Keratinocyte (primary cell): ENCODE measurements around the gene NXN. TPM values are rescaled to one million over a fixed set of nuclear protein-coding genes. Genes with fewer than 3 reads are reported as not detected.

Experiments
- DNase-seq: peaks from one replicate; pipeline ENCODE4 v3.0.0-alpha.2; 2011; ENCODE audit warnings: low read depth, missing footprints, low spot score
- FAIRE-seq: peaks from 2 replicates; lab custom pipeline; 2011; peaks lifted over from hg19 to GRCh38; lab: Jason Lieb, UNC
- H2AFZ ChIP-seq: 2 replicates; pipeline ENCODE4 v1.6.0; 2012; ENCODE audit warnings: low read length, control low read depth, inconsistent platforms; ENCODE audit not compliant: control insufficient read depth
- H3K27ac ChIP-seq: 2 replicates; pipeline ENCODE4 v1.5.1; 2011; ENCODE audit warnings: low read length; ENCODE audit not compliant: control insufficient read depth, insufficient read depth
- H3K27me3 ChIP-seq: 3 replicates; pipeline ENCODE4 v1.6.0; 2011; ENCODE audit warnings: low read length; ENCODE audit not compliant: control insufficient read depth, insufficient read depth; ENCODE audit errors: extremely low read depth
- H3K36me3 ChIP-seq, 2 experiments: 2 replicates in 1 of 2; 3 replicates in 1 of 2; pipeline ENCODE4 v1.5.1; 2011; ENCODE audit warnings: low read length in 2 of 2, mild to moderate bottlenecking in 1 of 2; ENCODE audit not compliant: control insufficient read depth in 2 of 2, insufficient read depth in 2 of 2; ENCODE audit errors: extremely low read depth in 1 of 2
- H3K4me1 ChIP-seq: 3 replicates; pipeline ENCODE4 v1.5.1; 2011; ENCODE audit warnings: low read length; ENCODE audit not compliant: control insufficient read depth, insufficient read depth; ENCODE audit errors: extremely low read depth
- H3K4me2 ChIP-seq: 3 replicates; pipeline ENCODE4 v1.6.0; 2011; ENCODE audit warnings: low read depth, low read length; ENCODE audit not compliant: control insufficient read depth, insufficient read depth; ENCODE audit errors: extremely low read depth
- H3K4me3 ChIP-seq, 3 experiments: fragments of 200-600 bp in 1 of 3; sonication (generic) in 1 of 3; 2 replicates in 2 of 3; 3 replicates in 1 of 3; pipeline ENCODE4 v1.5.1; 2011 to 2016; ENCODE audit warnings: low read length in 3 of 3, mild to moderate bottlenecking in 3 of 3, control low read depth in 2 of 3, inconsistent platforms in 1 of 3, low read depth in 1 of 3, mixed read lengths in 1 of 3, mixed run types in 1 of 3, moderate library complexity in 1 of 3; ENCODE audit not compliant: control insufficient read depth in 2 of 3, insufficient read depth in 2 of 3; ENCODE audit errors: extremely low read depth in 1 of 3
- H3K79me2 ChIP-seq: 2 replicates; pipeline ENCODE4 v1.6.0; 2012; ENCODE audit warnings: low read length; ENCODE audit not compliant: control insufficient read depth, insufficient read depth
- H3K9ac ChIP-seq: 3 replicates; pipeline ENCODE4 v1.6.0; 2011; ENCODE audit warnings: low read length; ENCODE audit not compliant: control insufficient read depth, insufficient read depth; ENCODE audit errors: extremely low read depth
- H3K9me1 ChIP-seq: 3 replicates; pipeline ENCODE4 v1.6.0; 2011; ENCODE audit warnings: low read length; ENCODE audit not compliant: control insufficient read depth, insufficient read depth; ENCODE audit errors: extremely low read depth
- H3K9me3 ChIP-seq: 2 replicates; pipeline ENCODE4 v1.5.1; 2012; ENCODE audit warnings: low read depth, low read length; ENCODE audit not compliant: control insufficient read depth
- H4K20me1 ChIP-seq: 3 replicates; pipeline ENCODE4 v1.6.0; 2011; ENCODE audit warnings: low read length; ENCODE audit not compliant: control insufficient read depth, insufficient read depth; ENCODE audit errors: extremely low read depth
- EZH2 ChIP-seq: IDR thresholded peaks from one replicate; pipeline ENCODE4 v1.6.1; 2012; ENCODE audit warnings: inconsistent platforms, mild to moderate bottlenecking, low read length, moderate library complexity
- dilution Hi-C: fragments of 300-500 bp; cut with MboI; formaldehyde crosslinking; loops from one replicate; pipeline ENCODE4 v1.7.0; 2020; ENCODE audit warnings: low sequenced_read_pairs; ENCODE audit not compliant: extremely low pct_ligation_motif_present
- polyA plus RNA-seq, 5 experiments: library from polyadenylated mRNA; depleted of rRNA in 3 of 5; stranded (reverse) in 3 of 5; stranded (forward) in 1 of 5; unstranded in 1 of 5; fragments of >200 nt; gene quantifications; 1 replicate in 1 of 5; 2 replicates in 3 of 5; 3 replicates in 1 of 5; pipeline versions ENCODE4 v1.2.1 to v1.2.3, GENCODE V29; 2011 to 2012; ENCODE audit warnings: missing spikeins in 2 of 5, low read depth in 1 of 5, low replicate concordance in 1 of 5
- TF ChIP-seq, protein P1 (sequence below), 3 experiments: IDR thresholded peaks in 1 of 3; conservative IDR thresholded peaks in 1 of 3; optimal IDR thresholded peaks in 1 of 3; 2 replicates in 2 of 3; 3 replicates in 1 of 3; pipeline versions ENCODE3 to v1.5.1; 2011; ENCODE audit warnings: low read length in 3 of 3, mild to moderate bottlenecking in 3 of 3, moderate library complexity in 2 of 3, control low read depth in 1 of 3, inconsistent platforms in 1 of 3; ENCODE audit not compliant: insufficient read depth in 2 of 3; ENCODE audit errors: extremely low read depth in 1 of 3

The NXN gene
- polyA plus RNA-seq, 1 donor (not counting 4 experiments of a cell fraction or from before 2014, with no cell fraction given), result 94.4 TPM

DNA sequence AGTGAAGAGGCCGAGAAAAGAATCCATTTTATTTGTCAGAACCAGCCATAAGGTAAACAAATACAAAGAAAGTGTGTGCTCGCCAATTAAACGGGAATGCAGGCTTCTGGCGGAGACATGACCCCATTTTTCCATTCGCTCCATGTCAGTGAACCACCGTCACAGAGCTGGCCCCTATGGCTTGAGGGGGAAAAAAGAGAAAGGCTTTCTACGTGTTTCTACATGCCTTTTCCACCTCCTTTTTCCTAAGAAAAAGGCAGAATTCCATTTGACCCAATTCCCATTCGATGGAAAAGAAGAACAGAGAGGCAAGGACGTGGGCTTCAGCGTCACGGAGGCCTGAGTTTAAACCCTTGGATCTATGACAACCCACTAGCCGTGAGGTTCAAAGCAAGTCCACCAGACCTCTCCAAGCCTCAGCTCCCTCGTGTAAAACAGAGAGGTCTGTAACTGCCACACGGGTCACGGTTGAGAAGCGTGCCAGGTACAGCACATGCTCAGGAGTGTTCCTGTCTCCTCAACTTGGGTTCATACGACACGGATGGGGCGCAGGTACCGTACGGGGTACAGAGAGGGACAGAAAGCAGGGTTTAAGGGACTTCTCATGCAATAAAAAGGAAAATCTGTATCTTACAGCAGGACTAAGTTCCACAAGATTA lies 91.9 kb downstream of the NXN start:
- dilution Hi-C loops, result no loop called here
- TF ChIP-seq, protein P1, sequence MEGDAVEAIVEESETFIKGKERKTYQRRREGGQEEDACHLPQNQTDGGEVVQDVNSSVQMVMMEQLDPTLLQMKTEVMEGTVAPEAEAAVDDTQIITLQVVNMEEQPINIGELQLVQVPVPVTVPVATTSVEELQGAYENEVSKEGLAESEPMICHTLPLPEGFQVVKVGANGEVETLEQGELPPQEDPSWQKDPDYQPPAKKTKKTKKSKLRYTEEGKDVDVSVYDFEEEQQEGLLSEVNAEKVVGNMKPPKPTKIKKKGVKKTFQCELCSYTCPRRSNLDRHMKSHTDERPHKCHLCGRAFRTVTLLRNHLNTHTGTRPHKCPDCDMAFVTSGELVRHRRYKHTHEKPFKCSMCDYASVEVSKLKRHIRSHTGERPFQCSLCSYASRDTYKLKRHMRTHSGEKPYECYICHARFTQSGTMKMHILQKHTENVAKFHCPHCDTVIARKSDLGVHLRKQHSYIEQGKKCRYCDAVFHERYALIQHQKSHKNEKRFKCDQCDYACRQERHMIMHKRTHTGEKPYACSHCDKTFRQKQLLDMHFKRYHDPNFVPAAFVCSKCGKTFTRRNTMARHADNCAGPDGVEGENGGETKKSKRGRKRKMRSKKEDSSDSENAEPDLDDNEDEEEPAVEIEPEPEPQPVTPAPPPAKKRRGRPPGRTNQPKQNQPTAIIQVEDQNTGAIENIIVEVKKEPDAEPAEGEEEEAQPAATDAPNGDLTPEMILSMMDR (optimal IDR thresholded peaks at IDR 0.05 in 1 of 3, IDR thresholded peaks at IDR 0.05 in 1 of 3, conservative IDR thresholded peaks at IDR 0.05 in 1 of 3; ENCODE audit: extremely low read depth in 1 of 3, insufficient read depth in 2 of 3, low read length in 3 of 3), result no peak
- TF ChIP-seq EZH2, result no peak
- Histone ChIP-seq H3K9me3 (no peaks in the 10 kb centered on the region), H4K20me1 (peaks cover 11% of the 10 kb centered on the region), H3K27me3 (no peaks in the 10 kb centered on the region), H3K4me3 (no peak overlapping the region), H3K4me2 (no peak overlapping the region), H3K4me1 (peaks cover 14% of the 10 kb centered on the region), H2AFZ (no peak overlapping the region), H3K27ac (no peak overlapping the region), H3K79me2 (peaks cover 80% of the 10 kb centered on the region), H3K9me1 (no peaks in the 10 kb centered on the region), H3K9ac (no peak overlapping the region), H3K36me3 (peaks cover 2 to 9% of the 10 kb centered on the region in 2 experiments)
- FAIRE-seq, result no peak
- no peak for DNase-seq

DNA sequence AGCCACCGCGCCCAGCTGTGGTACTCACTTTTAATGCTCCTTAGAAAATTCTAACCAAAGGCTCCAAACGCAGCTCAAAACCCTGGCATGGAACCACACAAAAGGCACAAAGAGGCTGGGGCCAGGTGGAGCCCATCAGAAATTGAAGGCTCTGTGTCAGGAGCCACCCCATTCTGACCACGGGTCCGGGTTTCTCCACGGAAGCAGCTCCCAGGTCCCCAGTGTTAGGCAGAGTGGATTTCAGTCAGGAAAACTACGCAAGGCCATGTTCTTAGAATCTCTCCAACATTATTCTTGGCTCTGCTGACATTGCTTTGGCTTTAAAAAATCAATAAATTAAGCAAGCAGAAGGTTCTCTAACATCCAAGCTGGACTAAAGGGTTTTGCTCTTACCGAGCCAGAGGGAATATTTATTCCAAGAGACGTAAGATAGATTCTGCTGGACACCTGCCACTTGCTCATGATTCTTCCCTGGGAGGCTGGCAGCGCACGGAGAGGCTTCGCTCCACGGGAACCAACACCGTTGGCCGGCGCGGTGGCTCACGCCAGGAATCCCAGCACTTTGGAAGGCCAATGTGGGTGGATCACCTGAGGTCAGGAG lies 93.5 kb downstream of the NXN start:
- TF ChIP-seq, protein P1 (optimal IDR thresholded peaks at IDR 0.05 in 1 of 3, IDR thresholded peaks at IDR 0.05 in 1 of 3, conservative IDR thresholded peaks at IDR 0.05 in 1 of 3; ENCODE audit: extremely low read depth in 1 of 3, insufficient read depth in 2 of 3, low read length in 3 of 3), result no peak
- no peak for TF ChIP-seq EZH2
- no peak for FAIRE-seq
- Histone ChIP-seq H3K9me3 (no peaks in the 10 kb centered on the region), H3K9me1 (no peaks in the 10 kb centered on the region), H2AFZ (no peak overlapping the region), H4K20me1 (peaks cover 6% of the 10 kb centered on the region), H3K4me3 (no peak overlapping the region), H3K9ac (no peak overlapping the region), H3K27me3 (no peaks in the 10 kb centered on the region), H3K79me2 (peaks cover 78% of the 10 kb centered on the region), H3K4me1 (peaks cover 23% of the 10 kb centered on the region), H3K27ac (no peak overlapping the region), H3K36me3 (peaks cover 2 to 9% of the 10 kb centered on the region in 2 experiments), H3K4me2 (no peak overlapping the region)
- DNase-seq, result no peak
- dilution Hi-C loops, result no loop called here
